ENCODE results near the gene COL4A4.
"Not testable (repeated sequence)": the region's sequence is repeated elsewhere in the genome, so short reads cannot be mapped to it uniquely, and the experiment has no call there.

Gene COL4A4

DNA sequence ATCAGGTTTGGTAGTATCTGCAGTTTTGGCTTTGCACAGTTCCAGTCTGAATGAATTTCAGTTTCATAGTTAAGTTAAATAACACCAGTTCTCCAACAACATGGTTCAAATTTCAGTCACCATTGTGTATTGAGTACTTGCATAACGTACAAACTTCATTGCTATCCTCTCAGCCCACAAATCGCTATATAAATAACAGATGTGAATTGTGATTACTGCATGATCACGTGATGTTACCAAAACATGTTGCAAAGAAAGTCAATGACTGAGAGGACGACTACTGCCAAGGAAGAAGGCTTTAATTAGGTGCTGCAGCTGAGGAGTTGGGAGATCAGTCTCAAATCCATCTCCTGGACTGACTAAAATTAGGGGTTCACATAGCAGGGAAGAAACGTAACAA is 48.2 kb downstream of the COL4A4 start:
- DNase-seq (ENCODE audit: low read depth in 3 of 3): no peak

DNA sequence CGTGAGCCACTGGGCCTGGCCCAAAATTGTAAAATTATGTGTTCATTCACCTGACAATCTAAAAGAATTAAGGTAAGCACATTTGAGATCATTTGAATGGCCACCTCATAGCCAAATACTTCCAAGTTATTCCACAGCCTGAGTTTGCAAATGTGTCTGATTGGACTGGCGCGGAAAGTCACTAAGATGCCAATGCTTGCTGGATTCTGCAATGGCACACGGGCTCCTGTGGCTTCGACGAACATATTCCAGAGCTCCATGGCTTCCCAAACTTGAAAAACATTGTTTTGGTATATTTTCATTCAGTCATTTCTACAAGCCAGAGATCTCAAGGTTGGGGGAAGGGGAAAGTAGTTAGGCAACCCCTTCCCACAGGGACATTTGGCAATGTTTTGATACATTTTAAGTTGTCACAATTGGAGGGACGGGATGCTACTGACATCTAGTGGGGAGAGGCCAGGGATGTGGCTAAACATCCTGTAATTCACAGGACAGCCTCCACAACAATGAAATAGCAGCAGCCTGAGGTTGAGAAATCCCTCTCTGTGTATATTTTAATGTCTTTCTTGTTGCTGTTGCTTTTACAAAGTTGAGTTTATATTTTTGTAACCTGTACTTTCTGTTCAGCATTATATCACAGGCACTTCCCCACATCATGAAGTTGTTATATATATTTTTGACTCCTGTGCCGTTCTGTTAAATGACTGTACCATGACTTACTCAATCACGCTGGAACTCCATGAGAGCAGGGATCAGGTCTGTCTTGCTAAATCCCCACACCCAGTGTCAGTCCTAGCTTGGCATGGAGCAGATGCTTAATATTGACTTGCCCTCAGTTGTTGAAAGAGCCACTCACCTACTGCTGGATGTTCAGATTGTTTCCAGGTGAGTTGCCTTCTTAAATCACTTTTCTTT is 56.9 kb downstream of the COL4A4 start:
- peak; percentile 5 to 32 (median 6) for DNase-seq (ENCODE audit: low read depth in 3 of 3)

DNA sequence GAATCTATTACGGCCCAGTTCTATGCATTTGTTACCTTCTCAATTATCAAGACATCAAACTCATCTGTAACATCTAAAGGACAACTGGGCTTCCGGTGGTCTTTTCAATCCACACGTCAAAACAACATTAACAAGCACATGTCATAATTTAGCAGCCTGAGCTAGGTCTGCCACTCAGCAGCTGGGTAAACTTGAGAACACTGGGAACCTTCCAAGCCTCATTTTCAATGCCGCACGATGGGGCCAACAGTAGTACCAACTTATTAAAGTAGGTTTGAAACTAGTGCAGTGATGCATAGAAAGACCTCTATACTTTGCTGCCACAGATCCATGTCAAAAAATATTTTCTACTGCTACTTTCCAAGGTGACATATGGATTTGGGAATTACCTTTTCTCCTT is 60.4 kb downstream of the COL4A4 start:
- no peak for DNase-seq (ENCODE audit: low read depth in 3 of 3)

DNA sequence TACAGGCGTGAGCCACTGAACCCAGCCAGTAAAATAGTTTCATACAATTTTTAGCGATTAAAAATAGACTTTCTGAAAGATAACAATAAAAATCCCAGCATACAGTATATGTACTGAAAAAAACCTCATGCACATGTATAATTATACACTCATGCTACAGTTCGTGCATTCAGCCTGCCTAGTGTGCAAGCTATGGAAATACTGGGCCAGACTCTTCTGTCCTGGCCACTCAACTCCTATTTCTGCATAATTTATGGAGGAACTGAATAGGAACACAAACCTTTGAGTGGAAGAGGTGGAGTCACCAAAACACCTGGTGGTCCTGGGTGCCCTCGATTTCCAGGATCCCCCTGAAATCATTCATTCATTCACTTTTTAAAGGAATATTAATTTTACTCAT is 64.7 kb downstream of the COL4A4 start:
- DNase-seq (ENCODE audit: low read depth in 3 of 3): no peak

DNA sequence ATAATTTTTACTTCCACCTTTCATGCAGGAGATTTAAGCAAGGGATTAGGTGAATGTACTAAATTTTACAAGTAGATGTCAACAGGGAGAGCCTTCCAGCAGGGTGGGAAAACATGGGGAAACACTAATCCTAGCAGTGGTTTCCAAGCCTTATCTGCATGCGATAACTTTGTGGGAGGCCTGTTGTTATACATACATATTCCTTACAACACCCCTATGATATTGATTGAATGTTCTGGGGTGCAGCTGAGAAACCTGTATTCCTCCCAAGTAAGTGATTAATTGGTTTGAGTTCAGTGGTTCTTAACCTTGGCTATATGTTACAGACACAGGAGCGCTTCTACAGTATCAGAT is 65.9 kb downstream of the COL4A4 start:
- DNase-seq (ENCODE audit: low read depth in 3 of 3): no peak

DNA sequence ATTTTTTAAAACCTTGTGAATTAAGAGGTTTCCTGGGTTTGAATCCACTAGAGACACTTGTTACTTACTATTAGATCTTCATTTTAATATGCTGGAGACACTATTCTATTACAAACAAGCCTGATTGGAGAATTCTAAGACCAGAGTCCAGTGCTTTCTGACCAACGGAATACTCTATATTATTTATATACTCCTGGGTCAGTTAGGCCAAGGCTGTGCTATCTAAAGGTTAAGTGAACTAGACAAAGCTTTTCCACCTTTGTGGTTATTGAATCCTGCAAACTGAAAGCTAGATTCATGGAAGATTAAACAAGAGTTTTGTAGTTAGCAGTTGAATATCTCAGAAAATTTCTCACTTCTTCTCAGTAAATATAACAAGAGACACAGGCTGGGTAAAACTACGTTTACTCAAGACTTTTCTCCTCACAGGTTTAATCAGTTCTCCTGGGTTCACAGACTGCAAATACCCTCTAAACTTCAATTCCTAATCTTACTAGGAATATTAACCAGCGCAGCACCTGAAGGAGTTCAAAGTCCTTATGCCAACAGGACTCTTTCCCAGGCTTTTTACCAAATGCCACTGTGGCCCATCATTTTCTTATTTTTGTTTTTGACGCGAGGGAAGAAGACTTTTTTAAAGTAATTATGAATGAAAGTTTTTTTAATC is 66.4 kb downstream of the COL4A4 start:
- no peak for DNase-seq (ENCODE audit: low read depth in 3 of 3)

DNA sequence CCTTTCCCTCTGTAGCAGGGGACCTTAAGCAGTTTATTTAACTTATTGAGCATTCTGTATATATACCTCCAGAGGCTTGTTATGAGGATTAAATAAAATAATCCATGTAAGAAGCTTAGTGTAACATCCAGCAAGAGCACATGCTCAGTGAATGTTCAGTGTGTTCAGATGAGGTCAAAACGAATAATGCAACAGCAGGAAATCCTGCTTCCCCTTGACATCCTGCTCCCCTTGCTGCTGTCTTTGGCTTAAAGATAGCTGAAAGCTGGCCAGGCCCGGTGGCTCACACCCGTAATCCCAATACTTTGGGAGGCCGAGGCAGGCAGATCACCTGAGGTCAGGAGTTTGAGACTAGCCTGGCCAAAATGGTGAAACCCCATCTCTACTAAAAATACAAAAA is 68.7 kb downstream of the COL4A4 start:
- no peak for DNase-seq (ENCODE audit: low read depth in 3 of 3)

DNA sequence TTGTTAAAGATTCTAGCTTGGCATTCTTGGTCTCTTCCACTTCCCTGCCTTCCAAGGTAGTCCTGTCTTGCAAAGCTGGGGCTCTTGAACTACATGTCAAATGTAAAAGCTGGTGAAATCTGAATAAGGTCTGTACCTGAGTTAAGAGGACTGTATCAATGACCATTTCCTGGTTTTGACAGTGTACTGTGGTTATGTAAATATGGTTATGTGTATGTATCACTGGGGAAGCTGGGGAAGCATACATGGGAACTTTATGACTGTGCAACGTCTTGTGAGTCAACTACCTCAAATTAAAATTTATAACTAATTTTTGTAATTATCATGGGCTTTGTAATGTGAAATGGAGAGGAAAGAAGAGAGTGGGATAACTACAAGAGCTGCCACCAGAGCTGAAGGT is 81.7 kb downstream of the COL4A4 start:
- no peak for DNase-seq (ENCODE audit: low read depth in 3 of 3)

DNA sequence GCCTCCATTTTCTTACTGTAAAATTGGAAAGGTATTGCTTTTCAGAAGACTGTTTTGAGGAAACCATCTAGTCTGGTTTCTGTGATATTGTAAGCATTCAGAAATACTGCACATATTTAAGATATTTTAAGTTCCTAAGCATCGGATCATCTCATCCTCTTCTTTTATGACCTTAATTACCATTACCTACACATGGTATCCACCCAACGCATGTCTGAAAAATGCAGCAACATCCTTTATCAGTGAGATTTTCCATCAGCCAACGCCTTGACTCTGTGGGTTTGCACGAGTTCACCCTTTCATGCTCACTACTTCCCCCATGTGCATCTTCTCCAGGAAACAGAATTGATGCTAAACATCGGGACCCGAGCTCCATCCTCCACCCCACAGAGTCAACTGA is 84.3 kb downstream of the COL4A4 start:
- no peak for DNase-seq (ENCODE audit: low read depth in 3 of 3)

DNA sequence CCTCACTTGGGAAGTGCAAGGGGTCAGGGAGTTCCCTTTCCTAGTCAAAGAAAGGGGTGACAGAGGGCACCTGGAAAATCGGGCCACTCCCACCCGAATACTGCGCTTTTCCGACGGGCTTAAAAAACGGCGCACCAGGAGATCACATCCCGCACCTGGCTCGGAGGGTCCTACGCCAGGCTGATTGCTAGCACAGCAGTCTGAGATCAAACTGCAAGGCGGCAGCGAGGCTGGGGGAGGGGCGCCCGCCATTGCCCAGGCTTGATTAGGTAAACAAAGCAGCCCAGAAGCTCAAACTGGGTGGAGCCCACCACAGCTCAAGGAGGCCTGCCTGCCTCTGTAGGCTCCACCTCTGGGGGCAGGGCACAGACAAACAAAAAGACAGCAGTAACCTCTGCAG is 98.9 kb downstream of the COL4A4 start:
- not testable (repeated sequence) for DNase-seq (ENCODE audit: low read depth in 3 of 3)

DNA sequence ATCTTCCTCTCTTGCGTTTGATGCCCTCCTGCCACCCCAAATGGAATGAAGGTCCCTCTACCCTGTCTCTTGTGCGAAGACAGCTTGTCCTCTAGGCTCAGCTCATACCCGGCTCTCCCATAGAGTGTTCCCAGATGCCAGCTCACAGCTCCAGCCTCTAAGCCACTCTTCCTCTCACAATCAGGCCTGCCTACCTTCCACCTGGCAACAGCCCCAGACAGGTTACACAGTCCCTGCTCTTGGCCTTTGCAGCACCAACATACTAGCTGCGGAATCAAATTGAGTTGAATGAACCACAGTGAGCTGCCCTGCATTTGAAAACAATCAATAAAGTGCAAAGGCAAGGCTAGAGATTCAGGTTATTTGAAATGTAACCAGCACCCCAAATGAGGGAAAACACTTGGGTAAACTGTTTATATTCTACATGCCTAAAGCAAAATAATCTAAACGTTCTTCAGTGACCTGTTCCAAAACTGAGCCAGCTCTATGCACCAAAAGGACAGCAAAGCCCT is 105.1 kb downstream of the COL4A4 start:
- no peak for DNase-seq (ENCODE audit: low read depth in 3 of 3)

DNA sequence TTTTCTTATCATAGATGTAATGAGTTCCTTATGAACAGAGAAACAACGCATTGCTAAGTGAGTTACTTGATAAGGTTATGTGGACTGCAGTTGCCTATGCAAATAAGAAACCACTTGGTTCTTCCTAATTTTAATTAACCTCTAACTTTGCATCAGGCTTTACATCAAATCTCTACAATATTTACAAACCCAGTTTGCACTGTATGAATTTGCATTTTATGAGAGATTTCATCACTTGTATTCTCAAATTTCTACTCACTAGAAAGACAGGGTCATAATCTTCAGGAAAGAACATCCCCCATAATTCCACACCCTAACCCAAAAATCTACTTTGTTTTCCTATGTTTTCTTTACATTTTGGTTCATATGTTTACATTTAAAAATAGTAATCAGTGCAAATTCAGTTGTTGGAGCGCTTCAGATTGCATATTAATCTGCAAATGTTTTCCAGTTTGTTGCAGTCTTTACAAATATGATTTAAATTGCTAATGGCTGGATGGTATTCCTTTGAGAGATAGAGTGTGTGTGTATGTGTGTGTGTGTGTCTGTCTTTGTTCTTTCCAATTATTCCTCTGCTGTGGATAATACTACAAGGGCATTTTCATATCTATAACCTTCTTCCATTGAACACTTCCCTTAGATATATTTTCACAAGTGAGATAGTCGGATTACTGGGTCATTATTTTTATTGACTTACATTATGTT is 106.1 kb downstream of the COL4A4 start:
- DNase-seq (ENCODE audit: low read depth in 3 of 3): no peak

DNA sequence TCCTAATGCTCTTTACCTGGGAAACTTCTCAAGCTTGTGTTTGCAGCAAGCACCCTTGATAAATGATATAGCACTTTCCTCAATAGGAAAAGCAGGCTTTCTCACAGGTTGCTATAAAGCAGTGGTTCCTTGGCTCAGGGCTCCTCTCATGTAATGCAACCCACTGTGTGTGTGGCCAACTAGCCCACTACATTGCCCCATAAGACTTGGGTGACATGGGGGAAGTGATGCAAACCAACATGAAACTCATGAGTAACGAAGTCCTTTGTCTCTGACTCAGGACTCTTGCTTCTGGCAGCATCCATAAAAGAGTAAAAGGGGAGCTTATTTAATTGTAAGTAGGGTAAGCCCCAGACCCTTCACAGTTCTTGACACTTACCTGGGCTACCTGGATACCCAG is 106.9 kb downstream of the COL4A4 start:
- no peak for DNase-seq (ENCODE audit: low read depth in 3 of 3)

DNA sequence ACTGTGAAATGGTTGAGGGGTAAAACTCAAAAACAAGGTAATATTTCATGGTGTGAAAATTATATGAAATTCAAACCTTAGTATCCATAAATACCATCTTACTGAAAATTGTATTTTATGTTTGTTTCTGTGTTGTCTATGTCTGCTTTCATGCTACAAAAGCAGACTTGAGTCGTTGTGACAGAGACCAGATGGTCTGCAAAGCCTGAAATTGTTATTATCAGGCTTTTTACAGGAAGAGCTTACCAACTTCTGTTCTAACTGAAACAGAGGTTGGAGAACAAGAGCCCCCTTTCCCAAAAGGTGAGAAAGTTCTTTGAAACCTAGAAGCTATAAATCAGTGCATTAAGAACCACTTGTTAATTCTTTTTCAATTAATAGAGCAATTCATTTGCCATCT is 110.0 kb downstream of the COL4A4 start:
- no peak for DNase-seq (ENCODE audit: low read depth in 3 of 3)

DNA sequence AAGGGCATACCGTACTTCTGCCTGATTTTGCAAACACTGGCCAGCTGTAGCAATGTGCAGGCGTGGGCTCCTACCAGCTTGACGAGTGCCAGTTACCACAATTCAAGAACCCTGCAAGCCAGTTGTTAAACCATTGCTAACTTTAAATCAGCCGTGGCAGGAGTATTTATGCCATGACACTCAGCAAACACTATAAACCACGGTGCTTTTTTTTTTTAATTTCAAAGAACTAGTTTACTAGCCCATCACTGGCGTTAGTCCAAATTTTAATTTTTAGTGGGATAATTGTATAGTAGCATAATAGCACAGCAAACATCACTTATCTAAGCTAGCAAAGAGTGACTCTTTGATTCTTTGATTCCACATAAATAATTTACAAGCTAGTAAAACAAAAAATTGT is 111.1 kb downstream of the COL4A4 start:
- no peak for DNase-seq (ENCODE audit: low read depth in 3 of 3)

DNA sequence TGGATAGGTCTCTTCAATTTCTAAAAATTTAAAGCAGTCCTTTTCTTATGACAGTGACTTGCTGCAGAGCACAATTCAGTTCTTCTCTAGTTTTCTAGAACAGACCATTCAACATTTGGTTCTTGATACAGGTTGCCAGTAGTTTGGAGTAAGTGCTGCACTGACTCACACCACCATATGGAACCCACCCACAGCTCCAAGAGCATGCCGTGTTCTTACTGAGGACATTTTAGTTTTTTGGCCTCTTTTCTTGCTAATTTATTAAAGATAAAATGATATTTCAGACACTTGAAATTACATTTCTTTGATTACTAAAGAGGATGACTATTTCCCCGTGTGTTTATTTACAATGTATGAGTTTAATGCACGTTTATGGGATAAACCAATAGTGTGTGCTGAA is 120.0 kb downstream of the COL4A4 start:
- no peak for DNase-seq (ENCODE audit: low read depth in 3 of 3)

DNA sequence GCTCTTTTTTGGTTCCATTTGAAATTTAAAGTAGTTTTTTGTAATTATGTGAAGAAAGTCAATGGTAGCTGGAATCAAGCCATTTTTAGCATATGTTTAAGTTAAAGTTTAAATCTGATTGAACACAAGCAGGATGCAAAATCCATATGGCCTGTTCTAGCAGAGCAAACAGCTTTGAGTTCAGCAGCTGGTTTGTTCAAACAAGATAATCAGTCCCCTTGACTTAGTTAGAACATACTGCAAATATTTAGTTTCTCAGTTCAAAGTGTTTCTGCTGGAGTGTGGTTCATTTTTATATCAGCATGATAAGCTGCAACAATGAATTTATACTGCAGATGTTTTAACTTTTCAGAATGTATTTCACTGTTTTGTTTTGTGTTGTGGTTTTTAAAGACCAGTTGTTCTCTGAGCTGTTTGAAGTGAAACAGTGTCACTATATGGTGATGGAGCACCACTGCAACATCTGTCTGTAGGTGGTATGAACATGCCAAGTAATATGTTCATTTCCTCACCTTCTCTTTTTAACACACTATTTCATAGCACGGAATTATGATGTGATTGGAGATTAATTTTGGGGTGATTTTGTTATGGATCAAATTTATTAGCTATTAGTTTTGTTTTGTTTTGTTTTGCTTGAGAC is 125.3 kb downstream of the COL4A4 start:
- no peak for DNase-seq (ENCODE audit: low read depth in 3 of 3)

DNA sequence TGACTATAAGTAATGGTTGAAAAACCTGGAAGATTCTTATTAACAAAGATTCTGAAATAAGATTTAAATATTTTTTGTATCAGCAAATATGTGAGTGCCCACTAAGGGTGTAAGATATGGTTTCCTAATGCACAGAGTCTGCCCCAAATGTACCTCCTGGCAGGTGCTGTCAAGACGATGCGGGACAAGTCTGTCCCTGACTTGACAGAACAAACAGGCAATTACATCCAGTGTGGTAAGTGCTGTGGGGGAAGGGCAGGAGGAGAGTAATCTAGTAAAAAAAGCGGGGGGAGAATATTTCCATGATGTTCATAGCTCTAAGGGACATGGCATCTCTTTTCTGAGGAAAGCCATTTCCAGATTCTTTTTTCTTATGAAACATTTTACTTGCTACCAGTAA is 127.5 kb downstream of the COL4A4 start:
- no peak for DNase-seq (ENCODE audit: low read depth in 3 of 3)

DNA sequence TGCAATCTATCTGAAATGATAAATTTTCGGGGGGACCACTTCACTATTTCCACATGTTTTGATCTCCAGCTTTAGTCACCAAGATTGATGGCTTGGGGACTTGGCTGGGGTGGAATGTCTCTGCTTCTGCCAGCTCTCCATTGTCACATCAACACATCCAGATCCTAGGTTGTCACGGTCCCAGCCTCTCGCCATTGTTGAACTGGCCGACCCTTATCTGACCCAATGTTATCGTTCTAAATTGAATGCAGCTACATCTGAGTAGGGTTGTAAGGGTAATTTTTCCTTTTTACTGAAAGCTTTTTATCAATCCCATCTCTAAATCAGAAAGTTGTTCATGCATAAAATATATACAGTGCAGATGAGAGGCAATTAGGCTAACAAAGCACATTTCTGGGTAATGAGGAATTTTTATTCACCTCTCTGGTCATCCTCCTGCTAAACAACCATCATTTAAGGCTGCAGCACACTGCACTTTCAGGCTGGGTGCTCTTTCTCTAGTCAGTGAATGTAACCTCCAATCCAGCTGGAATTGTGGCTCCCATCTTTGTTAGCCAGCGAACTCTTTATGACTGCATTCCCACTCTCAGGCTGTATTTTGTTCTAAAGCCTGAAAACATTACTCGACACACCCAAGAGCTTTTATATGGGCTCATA is 128.2 kb downstream of the COL4A4 start:
- no peak for DNase-seq (ENCODE audit: low read depth in 3 of 3)

DNA sequence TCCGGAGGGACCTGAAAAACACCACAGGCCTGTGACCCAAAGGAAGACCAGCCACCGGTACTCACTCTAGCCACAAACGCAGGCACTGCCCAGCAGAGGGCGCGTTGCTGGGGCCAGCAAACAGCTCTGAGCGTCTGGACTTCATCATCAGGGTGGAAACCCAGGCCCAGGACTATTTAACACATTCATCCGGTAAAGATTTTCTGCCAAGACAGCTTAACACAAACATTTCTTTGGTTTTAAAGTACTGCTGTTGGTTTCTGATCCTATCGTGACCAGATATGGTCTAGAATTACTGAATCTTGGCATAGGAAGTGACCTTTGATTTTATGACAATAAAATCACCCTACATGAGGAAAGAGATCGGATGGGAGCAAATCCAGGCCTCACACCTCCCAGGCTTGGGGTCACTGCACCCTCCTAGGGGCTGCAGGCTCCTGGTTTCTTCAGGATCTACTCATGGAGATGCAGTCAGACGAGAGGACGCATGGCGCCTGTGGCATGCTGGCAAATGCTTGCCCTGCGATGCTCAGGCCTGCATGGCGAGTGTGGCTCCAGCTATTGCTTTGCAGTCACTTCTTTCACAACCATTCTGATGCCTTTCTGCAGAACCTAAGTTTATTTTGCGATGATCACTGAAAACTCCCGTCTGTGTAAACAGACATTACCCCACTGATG is 130.4 kb downstream of the COL4A4 start:
- peak in 2 of 3 experiments; percentile 5 to 19 for DNase-seq (ENCODE audit: low read depth in 3 of 3)

DNA sequence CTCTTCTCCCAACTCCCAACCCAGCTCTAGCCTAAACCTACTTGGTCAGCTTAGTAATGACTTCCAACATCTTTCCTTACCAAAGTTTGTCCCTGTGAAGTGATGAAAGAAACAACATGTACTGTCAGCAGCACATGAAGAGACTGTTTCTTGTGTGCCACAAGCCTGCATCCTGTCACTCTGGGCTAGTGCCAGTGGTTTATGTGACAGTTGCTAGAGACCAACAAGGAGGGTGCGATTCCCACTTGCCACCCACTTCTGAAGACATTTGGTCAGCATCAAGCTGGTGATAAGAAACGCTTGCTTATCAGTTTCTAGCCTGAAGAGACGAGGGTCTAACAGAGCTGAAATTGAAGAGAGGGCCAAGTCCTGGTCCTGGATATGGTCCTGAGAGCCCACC is 132.6 kb downstream of the COL4A4 start:
- DNase-seq (ENCODE audit: low read depth in 3 of 3): no peak

All from stimulated activated CD4-positive, alpha-beta T cell treated with anti-CD3 and anti-CD28 coated beads, TNF-alpha, amount 100 ng/mL, for 24 hours (primary cell).